GM19238 (cell line): ENCODE measurements around the gene BRME1.

Experiments
- DNase-seq: peaks from one replicate; pipeline ENCODE4 v3.0.0; 2011; ENCODE audit warnings: low spot score; ENCODE audit not compliant: insufficient read length

BRME1 gene

GRCh38 chr19:13847407-13848339 lies 58.2 kb downstream of the BRME1 start:
- peak; percentile 79 for DNase-seq

- DNase-seq: peak; percentile 95
Observed at GRCh38 chr19:13846557-13847406, 59.1 kb downstream of the BRME1 start.

- DNase-seq: no peak
Observed at GRCh38 chr19:13844130-13844631, 61.7 kb downstream of the BRME1 start.

- no peak for DNase-seq
Observed at GRCh38 chr19:13843104-13843921, 62.6 kb downstream of the BRME1 start.

- DNase-seq: no peak
Observed at GRCh38 chr19:13842291-13843103, 63.4 kb downstream of the BRME1 start.

GRCh38 chr19:13841962-13842290 lies 64.0 kb downstream of the BRME1 start:
- DNase-seq: no peak

GRCh38 chr19:13841086-13841961 lies 64.6 kb downstream of the BRME1 start:
- no peak for DNase-seq

GRCh38 chr19:13840305-13841085 lies 65.4 kb downstream of the BRME1 start:
- no peak for DNase-seq

GRCh38 chr19:13839938-13840304 lies 66.0 kb downstream of the BRME1 start:
- no peak for DNase-seq

GRCh38 chr19:13839130-13839937 lies 66.6 kb downstream of the BRME1 start:
- peak; percentile 81 for DNase-seq

- no peak for DNase-seq
Observed at GRCh38 chr19:13838435-13839129, 67.3 kb downstream of the BRME1 start.

- DNase-seq: no peak
Observed at GRCh38 chr19:13835791-13836723, 69.9 kb downstream of the BRME1 start.

- DNase-seq: no peak
Observed at GRCh38 chr19:13834244-13835069, 71.5 kb downstream of the BRME1 start.

GRCh38 chr19:13833330-13834243 lies 72.3 kb downstream of the BRME1 start:
- DNase-seq: peak; percentile 98
